MM.1S (cell line): Measurements from ENCODE around the gene SHISA9.

Source experiments
- DNase-seq: peaks from one replicate; pipeline ENCODE4 v3.0.0-alpha.2; 2015
- H2AFZ ChIP-seq: fragments of 300-600 bp; sonication (generic); 2 replicates; pipeline ENCODE4 v1.6.0; 2016; ENCODE audit warnings: antibody characterized with exemption, low read length
- H3F3A ChIP-seq: fragments of 300-600 bp; sonication (generic); 2 replicates; pipeline ENCODE4 v1.6.1; 2016; ENCODE audit warnings: mild to moderate bottlenecking, antibody characterized with exemption, low read length, moderate library complexity, mixed read lengths; ENCODE audit not compliant: insufficient read depth
- H3K27ac ChIP-seq: fragments of 300-600 bp; sonication (generic); 2 replicates; pipeline ENCODE4 v1.5.1; 2016; ENCODE audit warnings: mild to moderate bottlenecking, low read length
- H3K27me3 ChIP-seq: fragments of 300-600 bp; sonication (generic); replicated peaks from 2 replicates; pipeline ENCODE4 v1.6.0; 2016; ENCODE audit warnings: low read length; ENCODE audit not compliant: insufficient read depth
- H3K36me3 ChIP-seq: fragments of 300-600 bp; sonication (generic); replicated peaks from 2 replicates; pipeline ENCODE4 v1.6.1; 2016; ENCODE audit warnings: mild to moderate bottlenecking, low read length, mixed read lengths; ENCODE audit not compliant: insufficient read depth
- H3K4me1 ChIP-seq: fragments of 300-600 bp; sonication (generic); 2 replicates; pipeline ENCODE4 v1.6.1; 2016; ENCODE audit warnings: low read length, mixed read lengths
- H3K4me2 ChIP-seq: fragments of 300-600 bp; sonication (generic); 2 replicates; pipeline ENCODE4 v1.6.0; 2016; ENCODE audit warnings: low read depth, low read length
- H3K4me3 ChIP-seq: fragments of 300-600 bp; sonication (generic); 2 replicates; pipeline ENCODE4 v1.5.1; 2016; ENCODE audit warnings: low read length, mixed read lengths
- H3K79me2 ChIP-seq: fragments of 300-600 bp; sonication (generic); 2 replicates; pipeline ENCODE4 v1.6.1; 2016; ENCODE audit warnings: mixed run types, low read length, mixed read lengths
- H3K9ac ChIP-seq: fragments of 300-600 bp; sonication (generic); 2 replicates; pipeline ENCODE4 v1.6.1; 2016; ENCODE audit warnings: low read length, mixed read lengths
- H3K9me2 ChIP-seq: fragments of 300-600 bp; sonication (generic); replicated peaks from 2 replicates; pipeline ENCODE4 v1.6.1; 2016; ENCODE audit warnings: mild to moderate bottlenecking, low read length, mixed read lengths; ENCODE audit not compliant: insufficient read depth
- H3K9me3 ChIP-seq: fragments of 300-600 bp; sonication (generic); replicated peaks from 2 replicates; pipeline ENCODE4 v1.6.1; 2016; ENCODE audit warnings: mild to moderate bottlenecking, low read length, mixed read lengths; ENCODE audit not compliant: insufficient read depth
- H4K20me1 ChIP-seq: fragments of 300-600 bp; sonication (generic); 2 replicates; pipeline ENCODE4 v1.6.1; 2016; ENCODE audit warnings: mild to moderate bottlenecking, low read length, moderate library complexity, mixed read lengths; ENCODE audit not compliant: insufficient read depth
- EZH2 ChIP-seq: fragments of 300-600 bp; sonication (generic); optimal IDR thresholded peaks from 2 replicates; pipeline ENCODE3; 2017; ENCODE audit warnings: low read depth, mild to moderate bottlenecking, antibody characterized with exemption, low read length, mixed read lengths
- EZH2phosphoT487 ChIP-seq: fragments of 300-600 bp; sonication (generic); IDR thresholded peaks from 2 replicates; pipeline ENCODE4 v1.6.1; 2018; ENCODE audit warnings: antibody characterized with exemption, low read length
- TF ChIP-seq, protein P1 (sequence below): fragments of 300-600 bp; sonication (generic); IDR thresholded peaks from 2 replicates; pipeline ENCODE4 v1.5.1; 2016; ENCODE audit warnings: antibody characterized with exemption, low read length, mixed read lengths

SHISA9 gene

DNA sequence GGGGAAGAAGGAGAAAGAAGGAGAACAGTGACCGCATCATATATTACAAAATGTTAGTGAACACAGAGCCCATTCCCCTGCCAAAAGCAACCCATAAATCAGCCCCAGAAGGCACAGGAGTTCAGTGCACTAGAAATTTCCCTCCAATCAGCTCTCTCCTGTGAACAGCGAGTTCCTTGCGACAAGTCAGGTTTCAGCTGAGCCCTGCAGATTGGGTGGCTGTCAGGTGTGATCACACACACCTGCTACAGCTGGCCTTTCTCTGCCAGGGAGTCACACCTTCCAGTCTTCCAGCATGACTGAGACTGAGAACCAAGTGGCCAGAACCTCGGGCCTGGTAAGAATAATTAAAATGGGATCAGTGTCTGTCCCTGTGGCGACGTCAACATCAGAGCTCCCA is 60.2 kb downstream of the SHISA9 start:
- Histone ChIP-seq H2AFZ (no peak overlapping the region), H3K79me2 (no peaks in the 10 kb centered on the region)
- DNase-seq, result no peak

DNA sequence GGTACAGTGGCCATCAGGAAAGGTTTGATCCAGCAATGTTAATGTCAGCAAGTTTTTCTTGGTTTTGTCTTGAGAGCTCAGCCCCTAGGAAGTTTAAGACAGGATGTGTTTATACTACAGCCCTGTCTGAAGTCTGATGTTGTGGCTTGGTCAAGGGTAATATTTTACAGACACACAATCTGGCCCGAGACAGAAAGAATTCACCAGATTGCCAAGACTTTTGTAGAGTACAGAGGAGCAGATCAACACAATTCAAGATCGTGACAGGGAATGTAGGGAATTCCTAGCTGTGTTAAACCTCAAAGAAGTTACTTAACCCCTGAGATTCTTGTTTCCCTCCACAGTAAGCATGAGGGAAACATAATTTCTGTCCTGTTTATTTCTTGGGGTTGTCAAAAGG is 63.1 kb downstream of the SHISA9 start:
- H4K20me1 ChIP-seq, result no peaks in the 10 kb centered on the region
- H3K4me3 ChIP-seq, result no peak overlapping the region
- no peak overlapping the region for H3K9ac ChIP-seq
- H3K27ac ChIP-seq, result no peak overlapping the region
- no peaks in the 10 kb centered on the region for H3F3A ChIP-seq
- H3K9me3 ChIP-seq, result no peaks in the 10 kb centered on the region
- no peak overlapping the region for H2AFZ ChIP-seq
- no peaks in the 10 kb centered on the region for H3K4me1 ChIP-seq
- H3K4me2 ChIP-seq, result no peak overlapping the region
- no peaks in the 10 kb centered on the region for H3K9me2 ChIP-seq
- no peaks in the 10 kb centered on the region for H3K27me3 ChIP-seq
- no peak for TF ChIP-seq EZH2
- TF ChIP-seq, protein P1, sequence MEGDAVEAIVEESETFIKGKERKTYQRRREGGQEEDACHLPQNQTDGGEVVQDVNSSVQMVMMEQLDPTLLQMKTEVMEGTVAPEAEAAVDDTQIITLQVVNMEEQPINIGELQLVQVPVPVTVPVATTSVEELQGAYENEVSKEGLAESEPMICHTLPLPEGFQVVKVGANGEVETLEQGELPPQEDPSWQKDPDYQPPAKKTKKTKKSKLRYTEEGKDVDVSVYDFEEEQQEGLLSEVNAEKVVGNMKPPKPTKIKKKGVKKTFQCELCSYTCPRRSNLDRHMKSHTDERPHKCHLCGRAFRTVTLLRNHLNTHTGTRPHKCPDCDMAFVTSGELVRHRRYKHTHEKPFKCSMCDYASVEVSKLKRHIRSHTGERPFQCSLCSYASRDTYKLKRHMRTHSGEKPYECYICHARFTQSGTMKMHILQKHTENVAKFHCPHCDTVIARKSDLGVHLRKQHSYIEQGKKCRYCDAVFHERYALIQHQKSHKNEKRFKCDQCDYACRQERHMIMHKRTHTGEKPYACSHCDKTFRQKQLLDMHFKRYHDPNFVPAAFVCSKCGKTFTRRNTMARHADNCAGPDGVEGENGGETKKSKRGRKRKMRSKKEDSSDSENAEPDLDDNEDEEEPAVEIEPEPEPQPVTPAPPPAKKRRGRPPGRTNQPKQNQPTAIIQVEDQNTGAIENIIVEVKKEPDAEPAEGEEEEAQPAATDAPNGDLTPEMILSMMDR, result no peak
- no peak for TF ChIP-seq EZH2phosphoT487
- H3K79me2 ChIP-seq, result no peaks in the 10 kb centered on the region
- H3K36me3 ChIP-seq, result no peaks in the 10 kb centered on the region
- DNase-seq, result no peak

More for the DNA sequence above, 60.2 kb downstream of the SHISA9 start:
- Histone ChIP-seq H3K27ac (no peak overlapping the region), H3K4me2 (no peak overlapping the region), H4K20me1 (no peaks in the 10 kb centered on the region), H3K9me3 (no peaks in the 10 kb centered on the region), H3K36me3 (no peaks in the 10 kb centered on the region), H3K4me3 (no peak overlapping the region), H3K9ac (no peak overlapping the region), H3F3A (no peaks in the 10 kb centered on the region), H3K27me3 (no peaks in the 10 kb centered on the region), H3K9me2 (no peaks in the 10 kb centered on the region), H3K4me1 (no peaks in the 10 kb centered on the region)
- TF ChIP-seq EZH2phosphoT487 (no peak), EZH2 (no peak)
- TF ChIP-seq, protein P1, result no peak

DNA sequence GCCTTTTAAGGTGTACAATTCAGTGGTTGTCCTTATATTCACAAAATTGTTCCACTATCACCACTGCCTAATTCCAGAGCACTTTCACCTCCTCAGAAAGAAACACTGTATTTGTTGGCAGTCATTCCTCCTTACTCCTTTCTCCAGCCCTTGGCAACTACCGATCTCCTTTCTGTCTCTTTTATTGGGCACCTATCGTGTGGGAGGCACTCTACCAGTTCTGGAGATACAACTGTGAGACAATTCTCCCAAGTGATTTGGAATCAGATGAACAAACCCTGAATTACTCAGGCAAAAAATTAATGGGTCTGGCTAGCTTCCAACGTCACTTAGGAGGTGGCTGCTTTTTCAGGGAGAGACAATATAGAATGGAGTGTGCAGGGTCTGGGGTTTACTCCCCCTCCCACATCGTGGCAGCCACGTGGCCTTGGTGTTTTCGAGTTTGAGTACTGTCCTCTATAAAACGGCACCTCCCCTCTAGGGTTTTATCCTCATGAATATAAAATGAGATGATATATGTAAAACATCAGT is 63.9 kb downstream of the SHISA9 start:
- H2AFZ ChIP-seq, result no peak overlapping the region
- H3K9me3 ChIP-seq, result no peaks in the 10 kb centered on the region
- DNase-seq, result no peak
- no peak overlapping the region for H3K9ac ChIP-seq
- H3K27ac ChIP-seq, result no peak overlapping the region
- no peak for TF ChIP-seq EZH2
- TF ChIP-seq EZH2phosphoT487, result no peak
- TF ChIP-seq, protein P1, result no peak
- no peaks in the 10 kb centered on the region for H3K79me2 ChIP-seq
- no peaks in the 10 kb centered on the region for H3K9me2 ChIP-seq
- no peaks in the 10 kb centered on the region for H4K20me1 ChIP-seq
- H3K27me3 ChIP-seq, result no peaks in the 10 kb centered on the region
- H3K36me3 ChIP-seq, result no peaks in the 10 kb centered on the region
- no peaks in the 10 kb centered on the region for H3F3A ChIP-seq
- no peak overlapping the region for H3K4me3 ChIP-seq
- no peaks in the 10 kb centered on the region for H3K4me1 ChIP-seq
- H3K4me2 ChIP-seq, result no peak overlapping the region
